Hepatocyte (in vitro differentiated cells): ENCODE measurements around the gene KIAA1671. TPM values are rescaled to one million over a fixed set of nuclear protein-coding genes. Genes with fewer than 3 reads are reported as not detected.

Experiments
- DNase-seq: peaks from one replicate; pipeline ENCODE4 v3.0.0-alpha.2; 2016; ENCODE audit warnings: low spot score
- H2AFZ ChIP-seq: fragments of 200-600 bp; sonication (generic); 2 replicates; pipeline ENCODE4 v1.6.0; 2016; ENCODE audit warnings: antibody characterized with exemption, mild to moderate bottlenecking
- H3K27ac ChIP-seq: fragments of 200-600 bp; sonication (generic); 2 replicates; pipeline ENCODE4 v1.5.1; 2016; ENCODE audit warnings: mild to moderate bottlenecking
- H3K27me3 ChIP-seq: fragments of 200-600 bp; sonication (generic); 2 replicates; pipeline ENCODE4 v1.6.1; 2016
- H3K36me3 ChIP-seq: fragments of 200-600 bp; sonication (generic); replicated peaks from 2 replicates; pipeline ENCODE4 v1.5.1; 2016; ENCODE audit warnings: low read depth; ENCODE audit not compliant: insufficient read depth
- H3K4me1 ChIP-seq: fragments of 200-600 bp; sonication (generic); 2 replicates; pipeline ENCODE4 v1.5.1; 2016; ENCODE audit warnings: mild to moderate bottlenecking, moderate library complexity; ENCODE audit not compliant: insufficient read depth
- H3K4me2 ChIP-seq: fragments of 200-600 bp; sonication (generic); 2 replicates; pipeline ENCODE4 v1.6.0; 2016
- H3K4me3 ChIP-seq: fragments of 200-600 bp; sonication (generic); 2 replicates; pipeline ENCODE4 v1.5.1; 2016; ENCODE audit warnings: mild to moderate bottlenecking
- H3K79me2 ChIP-seq: fragments of 200-600 bp; sonication (generic); 2 replicates; pipeline ENCODE4 v1.6.0; 2017; ENCODE audit warnings: mild to moderate bottlenecking
- H3K9me2 ChIP-seq: fragments of 200-600 bp; sonication (generic); replicated peaks from 2 replicates; pipeline ENCODE4 v1.6.0; 2017; ENCODE audit warnings: mild to moderate bottlenecking; ENCODE audit not compliant: insufficient read depth
- H3K9me3 ChIP-seq: fragments of 200-600 bp; sonication (generic); 2 replicates; pipeline ENCODE4 v1.5.1; 2016; ENCODE audit warnings: low read depth, mild to moderate bottlenecking
- H4K20me1 ChIP-seq: fragments of 200-600 bp; sonication (generic); 2 replicates; pipeline ENCODE4 v1.6.0; 2016; ENCODE audit warnings: mild to moderate bottlenecking; ENCODE audit not compliant: insufficient read depth, poor library complexity, severe bottlenecking
- EZH2 ChIP-seq: fragments of 200-600 bp; sonication (generic); IDR thresholded peaks from 2 replicates; pipeline ENCODE4 v1.6.1; 2016; ENCODE audit warnings: antibody characterized with exemption, mild to moderate bottlenecking, borderline replicate concordance
- EZH2phosphoT487 ChIP-seq: fragments of 200-600 bp; sonication (generic); IDR thresholded peaks from one replicate; pipeline ENCODE4 v1.6.1; 2018; ENCODE audit warnings: antibody characterized with exemption, mild to moderate bottlenecking, low read depth, moderate library complexity; ENCODE audit not compliant: unreplicated experiment, severe bottlenecking
- WGBS: methylation state at CpG from one replicate; pipeline ENCODE4 v1.1.6; 2016; ENCODE audit warnings: low lambda C conversion rate; ENCODE audit errors: missing lambda C conversion rate; 5-methylcytosine and 5-hydroxymethylcytosine counted together
- polyA plus RNA-seq: library from polyadenylated mRNA; unstranded; fragments of >200 nt; fragmentation: Nextera tagmentation; extraction: Ambion mirVana; gene quantifications from 2 replicates; pipeline ENCODE4 v1.2.1, GENCODE V29; 2016
- total RNA-seq: library from RNA; depleted of rRNA; stranded (reverse); fragments of >200 nt; gene quantifications from 2 replicates; pipeline ENCODE4 v1.2.3, GENCODE V29; 2014
- TF ChIP-seq, protein P1 (sequence below): fragments of 200-600 bp; sonication (generic); IDR thresholded peaks from 2 replicates; pipeline ENCODE4 v1.5.1; 2016; ENCODE audit warnings: antibody characterized with exemption, mild to moderate bottlenecking; ENCODE audit not compliant: poor library complexity

KIAA1671 gene
- total and polyA plus RNA-seq, 2 experiments from 2014 or later = 8.1 to 26.5 TPM

DNA sequence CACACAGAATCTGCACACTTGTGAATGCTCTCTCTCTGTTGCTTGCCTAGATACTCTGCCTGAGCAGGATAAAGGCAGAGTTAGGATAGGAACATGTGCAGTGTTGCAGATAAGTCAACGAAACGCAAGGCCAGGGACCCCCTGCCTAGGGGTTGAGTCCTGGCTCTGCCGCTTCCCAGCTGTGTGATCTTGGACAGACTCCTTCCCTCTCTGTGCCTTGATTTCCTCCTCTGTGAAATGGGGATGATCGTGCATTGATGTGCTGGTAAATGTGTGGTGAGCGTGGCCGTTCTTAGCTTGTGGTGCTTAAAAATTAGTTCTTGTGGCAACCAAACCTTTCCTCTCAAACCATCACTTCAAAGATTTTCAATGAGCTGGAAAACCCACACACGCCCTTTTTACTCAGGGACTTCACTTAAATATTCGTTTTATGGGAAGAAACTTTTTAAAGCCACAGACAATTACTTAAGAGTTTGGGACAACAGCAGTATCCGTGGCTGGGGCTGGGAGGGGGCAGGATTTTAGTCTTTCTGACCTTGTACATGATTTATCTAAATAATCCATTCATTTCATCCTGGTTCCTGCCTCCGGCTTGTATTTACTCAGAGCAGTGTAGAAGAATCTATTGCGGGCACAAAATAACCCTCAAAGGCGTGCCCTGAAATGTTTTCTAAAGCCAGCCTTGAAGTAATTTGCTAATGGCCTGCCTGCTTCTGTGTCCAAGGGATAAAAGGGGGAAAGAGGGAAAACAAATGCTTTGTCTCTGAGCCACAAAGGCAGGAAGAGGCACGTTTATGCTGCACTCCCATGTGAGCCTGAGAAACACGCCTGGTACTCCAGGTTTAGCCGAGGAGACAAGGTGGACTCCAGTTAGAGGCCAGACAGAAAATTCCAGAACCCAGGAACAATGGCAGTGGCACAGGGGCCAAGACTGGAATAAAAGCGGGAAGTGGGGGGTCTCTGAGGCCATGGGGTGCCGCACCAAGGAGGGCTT, 162.2 kb downstream of the KIAA1671 start:
- no peaks in the 10 kb centered on the region for H3K9me2 ChIP-seq
- peak overlapping the region; percentile 92 for H3K4me2 ChIP-seq
- no peak overlapping the region for H2AFZ ChIP-seq
- H3K79me2 ChIP-seq = peaks cover 50% of the 10 kb centered on the region
- no peak for DNase-seq
- WGBS = 65% methylated on average over 17 of the region's 17 CpGs
- H3K9me3 ChIP-seq = no peaks in the 10 kb centered on the region
- peaks cover 49% of the 10 kb centered on the region for H3K4me1 ChIP-seq
- peak overlapping the region; percentile 76 for H3K27ac ChIP-seq
- H3K4me3 ChIP-seq = no peak overlapping the region
- no peaks in the 10 kb centered on the region for H3K36me3 ChIP-seq
- no peaks in the 10 kb centered on the region for H4K20me1 ChIP-seq
- TF ChIP-seq EZH2phosphoT487 (no peak), EZH2 (no peak)
- TF ChIP-seq, protein P1, sequence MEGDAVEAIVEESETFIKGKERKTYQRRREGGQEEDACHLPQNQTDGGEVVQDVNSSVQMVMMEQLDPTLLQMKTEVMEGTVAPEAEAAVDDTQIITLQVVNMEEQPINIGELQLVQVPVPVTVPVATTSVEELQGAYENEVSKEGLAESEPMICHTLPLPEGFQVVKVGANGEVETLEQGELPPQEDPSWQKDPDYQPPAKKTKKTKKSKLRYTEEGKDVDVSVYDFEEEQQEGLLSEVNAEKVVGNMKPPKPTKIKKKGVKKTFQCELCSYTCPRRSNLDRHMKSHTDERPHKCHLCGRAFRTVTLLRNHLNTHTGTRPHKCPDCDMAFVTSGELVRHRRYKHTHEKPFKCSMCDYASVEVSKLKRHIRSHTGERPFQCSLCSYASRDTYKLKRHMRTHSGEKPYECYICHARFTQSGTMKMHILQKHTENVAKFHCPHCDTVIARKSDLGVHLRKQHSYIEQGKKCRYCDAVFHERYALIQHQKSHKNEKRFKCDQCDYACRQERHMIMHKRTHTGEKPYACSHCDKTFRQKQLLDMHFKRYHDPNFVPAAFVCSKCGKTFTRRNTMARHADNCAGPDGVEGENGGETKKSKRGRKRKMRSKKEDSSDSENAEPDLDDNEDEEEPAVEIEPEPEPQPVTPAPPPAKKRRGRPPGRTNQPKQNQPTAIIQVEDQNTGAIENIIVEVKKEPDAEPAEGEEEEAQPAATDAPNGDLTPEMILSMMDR = no peak
- no peaks in the 10 kb centered on the region for H3K27me3 ChIP-seq

- Histone ChIP-seq H4K20me1 (no peaks in the 10 kb centered on the region), H3K4me2 (no peak overlapping the region), H3K9me2 (no peaks in the 10 kb centered on the region), H3K4me1 (peaks cover 26% of the 10 kb centered on the region), H3K79me2 (peaks cover 50% of the 10 kb centered on the region), H3K27me3 (no peaks in the 10 kb centered on the region), H3K4me3 (no peak overlapping the region), H3K36me3 (no peaks in the 10 kb centered on the region), H3K27ac (peak overlapping the region; percentile 76), H3K9me3 (no peaks in the 10 kb centered on the region), H2AFZ (no peak overlapping the region)
- TF ChIP-seq EZH2phosphoT487 (no peak), EZH2 (no peak)
- TF ChIP-seq, protein P1 = no peak
- 92% methylated on average over 2 of the region's 2 CpGs for whole genome bisulfite sequencing
- DNase-seq = no peak
Measured at GRCh38 chr22:25119609-25120008, 167.1 kb downstream of the KIAA1671 start.

DNA sequence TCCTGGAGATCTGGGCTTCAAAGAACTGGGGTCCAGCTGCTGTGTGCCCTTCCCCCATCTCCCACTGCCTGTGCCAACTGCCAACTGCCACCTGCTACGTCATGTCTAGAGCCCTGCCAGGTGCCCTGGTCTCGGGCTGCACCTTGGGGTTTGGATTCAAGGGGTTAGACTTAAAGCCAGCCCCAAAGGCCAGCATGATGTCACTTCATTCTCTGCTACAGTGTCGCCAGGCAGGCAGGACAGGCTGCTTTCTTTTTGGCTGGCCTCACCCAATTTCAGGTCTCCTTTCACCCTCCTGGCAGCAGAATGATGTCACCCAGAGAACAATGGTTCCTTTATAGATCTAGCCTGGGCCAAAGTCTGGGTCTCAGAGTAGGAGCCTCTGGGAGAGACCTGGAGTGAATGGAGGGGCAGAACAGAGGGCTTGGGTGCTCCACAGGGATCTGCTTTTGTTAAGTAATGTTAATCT, 167.6 kb downstream of the KIAA1671 start:
- Histone ChIP-seq H3K36me3 (no peaks in the 10 kb centered on the region), H3K4me1 (peaks cover 20% of the 10 kb centered on the region), H3K4me3 (no peak overlapping the region), H3K27ac (peak overlapping the region; percentile 76), H3K79me2 (peaks cover 54% of the 10 kb centered on the region), H4K20me1 (no peaks in the 10 kb centered on the region), H3K27me3 (no peaks in the 10 kb centered on the region), H2AFZ (no peak overlapping the region), H3K4me2 (peak overlapping the region; percentile 8), H3K9me3 (no peaks in the 10 kb centered on the region), H3K9me2 (no peaks in the 10 kb centered on the region)
- peak; percentile 42 for DNase-seq
- WGBS = 83% methylated on average over 3 of the region's 3 CpGs
- TF ChIP-seq, protein P1 = no peak
- TF ChIP-seq EZH2phosphoT487 (no peak), EZH2 (no peak)
